Hepatocyte (in vitro differentiated cells): ENCODE measurements around the gene GSTT2.
"Not testable (repeated sequence)": the region's sequence is repeated elsewhere in the genome, so short reads cannot be mapped to it uniquely, and the experiment has no call there.

Experiments
- CTCF ChIP-seq: fragments of 200-600 bp; sonication (generic); IDR thresholded peaks from 2 replicates; pipeline ENCODE4 v1.5.1; 2016; ENCODE audit warnings: antibody characterized with exemption, mild to moderate bottlenecking; ENCODE audit not compliant: poor library complexity
- EZH2 ChIP-seq: fragments of 200-600 bp; sonication (generic); IDR thresholded peaks from 2 replicates; pipeline ENCODE4 v1.6.1; 2016; ENCODE audit warnings: antibody characterized with exemption, mild to moderate bottlenecking, borderline replicate concordance
- EZH2phosphoT487 ChIP-seq: fragments of 200-600 bp; sonication (generic); IDR thresholded peaks from one replicate; pipeline ENCODE4 v1.6.1; 2018; ENCODE audit warnings: antibody characterized with exemption, mild to moderate bottlenecking, low read depth, moderate library complexity; ENCODE audit not compliant: unreplicated experiment, severe bottlenecking

- TF ChIP-seq CTCF, EZH2phosphoT487, EZH2: not testable (repeated sequence)
Observed at GRCh38 chr22:23953485-23953884, 26.4 kb upstream of the GSTT2 start.
